ENCODE data around the gene CDHR5. TPM values are rescaled to one million over a fixed set of nuclear protein-coding genes. Genes with fewer than 3 reads are reported as not detected.
"Not testable (repeated sequence)": the region's sequence is repeated elsewhere in the genome, so short reads cannot be mapped to it uniquely, and the experiment has no call there.

The CDHR5 gene
- total and polyA plus RNA-seq, 9 of the 15 experiments (the other 6 are each of a cell fraction or from before 2014, with no cell fraction given) = 0.16 TPM; not detected in 8

DNA sequence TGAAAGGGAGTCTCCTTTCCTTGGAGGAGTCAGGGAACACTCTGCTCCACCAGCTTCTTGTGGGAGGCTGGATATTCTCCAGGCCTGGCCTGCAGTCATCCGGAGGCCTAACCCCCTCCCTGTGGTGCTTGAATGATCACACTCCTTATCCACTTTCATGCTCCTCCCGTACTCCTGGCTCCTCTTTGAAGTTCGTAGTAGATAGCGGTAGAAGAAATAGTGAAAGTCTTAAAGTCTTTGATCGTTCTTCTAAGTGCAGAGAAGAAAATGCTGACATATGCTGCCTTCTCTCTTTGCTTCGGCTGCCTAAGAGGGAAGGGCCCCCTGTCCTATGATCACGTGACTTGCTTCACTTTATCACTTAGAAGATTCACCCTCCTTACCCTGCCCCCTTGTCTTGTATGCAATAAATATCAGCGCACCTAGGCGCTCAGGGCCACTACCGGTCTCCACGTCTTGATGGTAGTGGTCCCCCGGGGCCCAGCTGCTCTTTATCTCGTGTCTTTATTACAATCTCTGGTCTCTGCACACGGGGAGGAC lies 50.7 kb downstream of the CDHR5 start:
- H3K27me3 ChIP-seq (ENCODE audit: control insufficient read depth in 2 of 2, insufficient read depth in 2 of 2, low read length in 2 of 2); POLR2A ChIA-PET; H3K9me3 ChIP-seq (replicated peaks; ENCODE audit: control insufficient read depth, insufficient read depth, low read depth, low read length); intact Hi-C loops (cut with micrococcal nuclease); ATAC-seq; BruUV-seq (replicated peaks); CTCF ChIA-PET (ENCODE audit: low intra/inter-chr PET ratio); in situ Hi-C loops (cut with MboI); H3K9me1 ChIP-seq (ENCODE audit: control insufficient read depth, insufficient read depth, low read length): not testable (repeated sequence)
- Histone ChIP-seq H3K27ac (ENCODE audit: extremely low read depth, low read depth, low read length) (peak overlapping the region; percentile 52; the same call in 1 of the 3 replicates), H3K79me2 (ENCODE audit: control insufficient read depth, insufficient read depth, low read length) (peaks cover 48% of the 10 kb centered on the region), H2AFZ (ENCODE audit: low read depth, low read length) (0 out of 2 replicates have a peak overlapping the region, but pooled peaks have one; percentile 68), H3K36me3 (ENCODE audit: control insufficient read depth, insufficient read depth, low read length) (peaks cover 19% of the 10 kb centered on the region; the same call in 2 of the 3 replicates), H3K4me1 (replicated peaks in 1 of 2; ENCODE audit: control insufficient read depth in 2 of 2, insufficient read depth in 2 of 2, low read length in 2 of 2) (peaks cover 41 to 68% of the 10 kb centered on the region in 2 experiments), H3K9ac (ENCODE audit: insufficient read depth in 1 of 2, low read depth in 2 of 2, low read length in 2 of 2) (peak overlapping the region in 1 of 2 experiments; percentile 75; a peak in 1 of 4 replicates), H4K20me1 (replicated peaks; ENCODE audit: control insufficient read depth, insufficient read depth, low read length) (peaks cover 23% of the 10 kb centered on the region), H3K4me3 (peak overlapping the region; percentile 66), H3K4me2 (ENCODE audit: insufficient read depth, low read length) (peak overlapping the region; percentile 94)
- DNase-seq (ENCODE audit: extremely low read depth in 1 of 4, low spot score in 3 of 4) (peak in 1 of 4 experiments; percentile 68), FAIRE-seq (peak; percentile 70)
- WGBS (ENCODE audit: insufficient coverage, low coverage, missing lambda C conversion rate) = 7% methylated on average over 12 of the region's 14 CpGs
- TF ChIP-seq MAFK (IDR thresholded peaks at IDR 0.05; ENCODE audit: low read length) (peak; percentile 61), MAFF (IDR thresholded peaks at IDR 0.05; ENCODE audit: low read length) (peak; percentile 49; the same call in 1 of the 2 replicates), HDGF (IDR thresholded peaks at IDR 0.05) (peak; percentile 64; the same call in 1 of the 2 replicates), CTBP1 (IDR thresholded peaks at IDR 0.05; ENCODE audit: borderline replicate concordance) (peak; percentile 12; the same call in 1 of the 2 replicates), CBFA2T2 (conservative IDR thresholded peaks at IDR 0.05) (peak; percentile 90), BHLHE40 (IDR thresholded peaks at IDR 0.05; ENCODE audit: low read length) (peak; percentile 79), RAD51 (IDR thresholded peaks at IDR 0.05; ENCODE audit: borderline replicate concordance, low read depth) (peak; percentile 98), ARID1B (IDR thresholded peaks at IDR 0.05) (peak; percentile 10; the same call in 1 of the 2 replicates), FOXK2 (conservative IDR thresholded peaks at IDR 0.05 in 1 of 2, IDR thresholded peaks at IDR 0.05 in 1 of 2; ENCODE audit: low read depth in 2 of 2) (peak in 1 of 2 experiments; percentile 54; a peak in 1 of 4 replicates), ZNF316 (IDR thresholded peaks at IDR 0.05) (peak; percentile 91), L3MBTL2 (IDR thresholded peaks at IDR 0.05) (peak; percentile 65), HDAC2 (IDR thresholded peaks at IDR 0.05) (0 out of 2 replicates have a peak, but pooled peaks have one; percentile 15)
- TF ChIP-seq, protein P1, sequence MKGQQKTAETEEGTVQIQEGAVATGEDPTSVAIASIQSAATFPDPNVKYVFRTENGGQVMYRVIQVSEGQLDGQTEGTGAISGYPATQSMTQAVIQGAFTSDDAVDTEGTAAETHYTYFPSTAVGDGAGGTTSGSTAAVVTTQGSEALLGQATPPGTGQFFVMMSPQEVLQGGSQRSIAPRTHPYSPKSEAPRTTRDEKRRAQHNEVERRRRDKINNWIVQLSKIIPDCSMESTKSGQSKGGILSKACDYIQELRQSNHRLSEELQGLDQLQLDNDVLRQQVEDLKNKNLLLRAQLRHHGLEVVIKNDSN (CRISPR knock-in tag; IDR thresholded peaks at IDR 0.05) = peak; percentile 84
- TF ChIP-seq, protein P2, sequence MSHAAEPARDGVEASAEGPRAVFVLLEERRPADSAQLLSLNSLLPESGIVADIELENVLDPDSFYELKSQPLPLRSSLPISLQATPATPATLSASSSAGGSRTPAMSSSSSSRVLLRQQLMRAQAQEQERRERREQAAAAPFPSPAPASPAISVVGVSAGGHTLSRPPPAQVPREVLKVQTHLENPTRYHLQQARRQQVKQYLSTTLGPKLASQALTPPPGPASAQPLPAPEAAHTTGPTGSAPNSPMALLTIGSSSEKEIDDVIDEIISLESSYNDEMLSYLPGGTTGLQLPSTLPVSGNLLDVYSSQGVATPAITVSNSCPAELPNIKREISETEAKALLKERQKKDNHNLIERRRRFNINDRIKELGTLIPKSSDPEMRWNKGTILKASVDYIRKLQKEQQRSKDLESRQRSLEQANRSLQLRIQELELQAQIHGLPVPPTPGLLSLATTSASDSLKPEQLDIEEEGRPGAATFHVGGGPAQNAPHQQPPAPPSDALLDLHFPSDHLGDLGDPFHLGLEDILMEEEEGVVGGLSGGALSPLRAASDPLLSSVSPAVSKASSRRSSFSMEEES (CRISPR knock-in tag; IDR thresholded peaks at IDR 0.05) = peak; percentile 99
- TF ChIP-seq, protein P3, sequence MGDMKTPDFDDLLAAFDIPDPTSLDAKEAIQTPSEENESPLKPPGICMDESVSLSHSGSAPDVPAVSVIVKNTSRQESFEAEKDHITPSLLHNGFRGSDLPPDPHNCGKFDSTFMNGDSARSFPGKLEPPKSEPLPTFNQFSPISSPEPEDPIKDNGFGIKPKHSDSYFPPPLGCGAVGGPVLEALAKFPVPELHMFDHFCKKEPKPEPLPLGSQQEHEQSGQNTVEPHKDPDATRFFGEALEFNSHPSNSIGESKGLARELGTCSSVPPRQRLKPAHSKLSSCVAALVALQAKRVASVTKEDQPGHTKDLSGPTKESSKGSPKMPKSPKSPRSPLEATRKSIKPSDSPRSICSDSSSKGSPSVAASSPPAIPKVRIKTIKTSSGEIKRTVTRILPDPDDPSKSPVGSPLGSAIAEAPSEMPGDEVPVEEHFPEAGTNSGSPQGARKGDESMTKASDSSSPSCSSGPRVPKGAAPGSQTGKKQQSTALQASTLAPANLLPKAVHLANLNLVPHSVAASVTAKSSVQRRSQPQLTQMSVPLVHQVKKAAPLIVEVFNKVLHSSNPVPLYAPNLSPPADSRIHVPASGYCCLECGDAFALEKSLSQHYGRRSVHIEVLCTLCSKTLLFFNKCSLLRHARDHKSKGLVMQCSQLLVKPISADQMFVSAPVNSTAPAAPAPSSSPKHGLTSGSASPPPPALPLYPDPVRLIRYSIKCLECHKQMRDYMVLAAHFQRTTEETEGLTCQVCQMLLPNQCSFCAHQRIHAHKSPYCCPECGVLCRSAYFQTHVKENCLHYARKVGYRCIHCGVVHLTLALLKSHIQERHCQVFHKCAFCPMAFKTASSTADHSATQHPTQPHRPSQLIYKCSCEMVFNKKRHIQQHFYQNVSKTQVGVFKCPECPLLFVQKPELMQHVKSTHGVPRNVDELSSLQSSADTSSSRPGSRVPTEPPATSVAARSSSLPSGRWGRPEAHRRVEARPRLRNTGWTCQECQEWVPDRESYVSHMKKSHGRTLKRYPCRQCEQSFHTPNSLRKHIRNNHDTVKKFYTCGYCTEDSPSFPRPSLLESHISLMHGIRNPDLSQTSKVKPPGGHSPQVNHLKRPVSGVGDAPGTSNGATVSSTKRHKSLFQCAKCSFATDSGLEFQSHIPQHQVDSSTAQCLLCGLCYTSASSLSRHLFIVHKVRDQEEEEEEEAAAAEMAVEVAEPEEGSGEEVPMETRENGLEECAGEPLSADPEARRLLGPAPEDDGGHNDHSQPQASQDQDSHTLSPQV (IDR thresholded peaks at IDR 0.05) = 0 out of 2 replicates have a peak, but pooled peaks have one; percentile 25
- TF ChIP-seq, protein P4, sequence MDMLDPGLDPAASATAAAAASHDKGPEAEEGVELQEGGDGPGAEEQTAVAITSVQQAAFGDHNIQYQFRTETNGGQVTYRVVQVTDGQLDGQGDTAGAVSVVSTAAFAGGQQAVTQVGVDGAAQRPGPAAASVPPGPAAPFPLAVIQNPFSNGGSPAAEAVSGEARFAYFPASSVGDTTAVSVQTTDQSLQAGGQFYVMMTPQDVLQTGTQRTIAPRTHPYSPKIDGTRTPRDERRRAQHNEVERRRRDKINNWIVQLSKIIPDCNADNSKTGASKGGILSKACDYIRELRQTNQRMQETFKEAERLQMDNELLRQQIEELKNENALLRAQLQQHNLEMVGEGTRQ (CRISPR knock-in tag; IDR thresholded peaks at IDR 0.05) = peak; percentile 82
